Measurements from ENCODE around the gene DAPK2.
A peak's percentile ranks its signal among the peaks of the same experiment; 100 is the strongest.
"Not testable (repeated sequence)": the region's sequence is repeated elsewhere in the genome, so short reads cannot be mapped to it uniquely, and the experiment has no call there.

Gene DAPK2

DNA sequence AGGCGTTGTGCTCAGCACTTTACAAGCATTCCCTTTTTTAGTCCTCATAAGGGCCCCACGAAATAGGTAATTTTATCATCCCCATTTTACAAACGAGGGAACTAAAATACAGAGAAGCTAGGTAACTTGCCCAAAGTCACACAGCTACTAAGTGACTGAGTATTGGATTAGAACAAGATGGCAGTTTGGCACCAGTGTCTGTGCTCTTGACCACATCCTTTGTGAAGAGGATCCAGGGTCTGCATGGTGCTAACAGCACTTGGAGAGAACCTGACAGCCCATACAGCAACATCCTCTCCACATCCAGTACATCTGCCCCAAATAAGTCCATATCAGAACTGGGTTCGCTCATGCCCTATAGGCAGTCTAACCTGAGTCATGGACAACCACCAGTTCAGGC is 21.8 kb upstream of the DAPK2 start:
- Histone ChIP-seq H3K27ac (no peak overlapping the region), H3K4me3 (no peak overlapping the region)
- DNase-seq (ENCODE audit: low spot score) = no peak
- TF ChIP-seq, protein P1, sequence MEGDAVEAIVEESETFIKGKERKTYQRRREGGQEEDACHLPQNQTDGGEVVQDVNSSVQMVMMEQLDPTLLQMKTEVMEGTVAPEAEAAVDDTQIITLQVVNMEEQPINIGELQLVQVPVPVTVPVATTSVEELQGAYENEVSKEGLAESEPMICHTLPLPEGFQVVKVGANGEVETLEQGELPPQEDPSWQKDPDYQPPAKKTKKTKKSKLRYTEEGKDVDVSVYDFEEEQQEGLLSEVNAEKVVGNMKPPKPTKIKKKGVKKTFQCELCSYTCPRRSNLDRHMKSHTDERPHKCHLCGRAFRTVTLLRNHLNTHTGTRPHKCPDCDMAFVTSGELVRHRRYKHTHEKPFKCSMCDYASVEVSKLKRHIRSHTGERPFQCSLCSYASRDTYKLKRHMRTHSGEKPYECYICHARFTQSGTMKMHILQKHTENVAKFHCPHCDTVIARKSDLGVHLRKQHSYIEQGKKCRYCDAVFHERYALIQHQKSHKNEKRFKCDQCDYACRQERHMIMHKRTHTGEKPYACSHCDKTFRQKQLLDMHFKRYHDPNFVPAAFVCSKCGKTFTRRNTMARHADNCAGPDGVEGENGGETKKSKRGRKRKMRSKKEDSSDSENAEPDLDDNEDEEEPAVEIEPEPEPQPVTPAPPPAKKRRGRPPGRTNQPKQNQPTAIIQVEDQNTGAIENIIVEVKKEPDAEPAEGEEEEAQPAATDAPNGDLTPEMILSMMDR (IDR thresholded peaks at IDR 0.05) = no peak

DNA sequence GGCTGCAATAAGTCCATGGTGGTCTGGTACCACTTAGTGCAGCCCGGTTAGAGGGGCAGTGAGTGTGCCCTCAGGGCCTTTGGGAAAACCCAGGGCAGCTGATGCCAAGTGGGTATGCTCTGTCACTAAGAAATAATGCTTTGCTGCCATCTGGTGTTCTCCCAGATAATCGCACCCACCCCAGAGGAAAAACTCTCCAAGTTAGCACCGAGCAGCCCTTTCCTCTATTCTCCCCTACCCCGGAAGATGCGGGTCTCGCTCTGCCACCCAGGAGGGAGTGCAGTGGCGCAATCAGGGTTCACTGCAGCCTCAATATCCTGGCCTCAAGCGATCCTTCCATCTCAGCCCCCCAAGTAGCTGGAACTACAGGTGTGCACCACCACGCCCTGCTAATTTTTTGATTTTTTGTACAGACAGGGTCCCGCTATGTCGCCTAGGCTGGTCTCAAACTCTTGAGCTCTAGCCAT is 21.3 kb upstream of the DAPK2 start:
- Histone ChIP-seq H3K4me3 (no peak overlapping the region), H3K27ac (no peak overlapping the region)
- no peak for DNase-seq (ENCODE audit: low spot score)
- TF ChIP-seq, protein P1 (IDR thresholded peaks at IDR 0.05) = peak; percentile 92

DNA sequence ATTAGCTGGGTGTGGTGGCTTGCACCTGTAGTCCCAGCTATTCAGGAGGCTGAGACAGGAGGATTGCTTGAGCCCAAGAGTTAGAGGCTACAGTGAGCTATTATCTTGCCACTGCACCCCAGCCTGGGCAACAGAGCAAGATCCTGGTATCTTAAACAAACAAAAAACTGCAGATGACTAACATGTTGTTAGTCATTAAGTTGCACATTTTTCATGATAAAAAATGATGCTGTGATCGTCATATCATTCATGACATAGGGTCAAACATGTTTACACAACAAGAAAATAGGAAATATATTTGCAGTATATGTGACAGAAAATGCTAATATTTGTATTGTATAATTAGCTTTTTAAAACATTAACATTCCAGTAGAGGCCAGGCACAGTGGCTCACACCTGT is 20.2 kb upstream of the DAPK2 start:
- Histone ChIP-seq H3K4me3 (no peak overlapping the region), H3K27ac (no peak overlapping the region)
- DNase-seq (ENCODE audit: low spot score) = no peak
- TF ChIP-seq, protein P1 (IDR thresholded peaks at IDR 0.05) = no peak

DNA sequence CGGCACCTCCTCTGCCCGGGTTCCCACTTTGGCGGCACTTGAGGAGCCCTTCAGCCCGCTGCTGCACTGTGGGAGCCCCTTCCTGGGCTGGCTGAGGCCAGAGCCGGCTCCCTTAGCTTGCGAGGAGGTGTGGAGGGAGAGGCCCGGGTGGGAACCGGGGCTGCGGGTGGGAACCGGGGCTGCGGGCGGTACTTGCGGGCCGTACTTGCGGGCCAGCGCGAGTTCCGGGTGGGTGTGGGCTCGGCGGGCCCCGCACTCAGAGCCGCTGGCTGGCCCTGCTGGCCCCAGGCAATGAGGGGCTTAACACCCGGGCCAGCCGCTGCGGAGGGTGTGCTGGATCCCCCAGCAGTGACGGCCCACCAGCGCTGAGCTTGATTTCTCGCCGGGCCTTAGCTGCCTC is 14.4 kb upstream of the DAPK2 start:
- Histone ChIP-seq H3K27ac (no peak overlapping the region), H3K4me3 (no peak overlapping the region)
- TF ChIP-seq, protein P1 (IDR thresholded peaks at IDR 0.05) = no peak
- no peak for DNase-seq (ENCODE audit: low spot score)

DNA sequence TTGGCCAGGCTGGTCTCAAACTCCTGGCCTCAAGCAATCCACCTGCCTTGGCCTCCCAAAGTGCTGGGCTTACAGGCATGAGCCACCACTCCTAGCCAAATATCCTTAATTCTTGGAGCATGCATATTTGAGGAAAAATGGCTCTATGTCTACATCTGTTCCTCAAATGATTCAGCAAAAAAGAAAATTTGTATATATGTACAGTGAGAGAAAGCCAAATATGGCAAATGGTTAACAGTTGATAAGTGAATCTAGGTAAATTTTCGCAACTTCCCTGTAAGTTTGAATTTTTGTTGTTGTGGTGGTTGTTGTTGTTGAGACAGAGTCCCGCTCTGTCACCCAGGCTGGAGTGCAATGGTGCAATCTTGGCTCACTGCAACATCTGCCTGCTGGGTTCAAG is 12.8 kb upstream of the DAPK2 start:
- H3K4me3 ChIP-seq; H3K27ac ChIP-seq; DNase-seq (ENCODE audit: low spot score): not testable (repeated sequence)

DNA sequence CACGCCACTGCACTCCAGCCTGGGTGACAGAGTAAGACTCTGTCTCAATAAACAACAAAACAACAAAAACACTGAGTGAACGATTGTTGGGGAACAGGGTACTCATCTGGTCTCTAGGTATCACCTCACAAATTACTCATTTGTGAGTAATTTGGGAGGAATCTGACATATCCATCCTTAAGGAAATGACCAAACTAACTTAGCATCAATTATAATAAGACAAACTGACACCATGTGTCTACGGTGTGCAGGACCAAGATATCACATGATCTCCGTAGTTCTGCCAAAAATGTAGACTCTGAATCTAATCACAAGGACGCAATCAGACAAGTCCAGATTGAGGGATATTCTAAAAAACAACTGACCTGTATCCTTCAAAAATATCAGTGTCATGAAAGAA is 12.0 kb upstream of the DAPK2 start:
- TF ChIP-seq, protein P1 (IDR thresholded peaks at IDR 0.05) = no peak
- no peak for DNase-seq (ENCODE audit: low spot score)
- H3K4me3 ChIP-seq = no peak overlapping the region
- H3K27ac ChIP-seq = no peak overlapping the region

DNA sequence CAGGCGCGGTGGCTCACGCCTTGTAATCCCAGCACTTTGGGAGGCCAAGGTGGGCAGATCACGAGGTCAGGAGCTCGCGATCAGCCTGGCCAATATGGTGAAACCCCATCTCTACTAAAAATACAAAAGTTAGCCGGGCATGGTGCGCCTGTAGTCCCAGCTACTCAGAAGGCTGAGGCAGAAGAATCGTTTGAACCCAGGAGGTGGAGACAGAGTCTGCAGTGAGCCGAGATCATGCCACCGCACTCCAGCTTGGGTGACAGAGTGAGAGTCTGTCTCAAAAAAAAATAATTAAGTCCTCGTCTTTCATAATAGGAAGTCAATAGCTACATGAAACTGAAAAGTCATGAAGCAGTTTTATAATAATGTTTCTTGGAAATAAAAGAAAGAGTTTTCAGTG is 7.4 kb upstream of the DAPK2 start:
- H3K4me3 ChIP-seq; H3K27ac ChIP-seq; DNase-seq (ENCODE audit: low spot score): not testable (repeated sequence)

DNA sequence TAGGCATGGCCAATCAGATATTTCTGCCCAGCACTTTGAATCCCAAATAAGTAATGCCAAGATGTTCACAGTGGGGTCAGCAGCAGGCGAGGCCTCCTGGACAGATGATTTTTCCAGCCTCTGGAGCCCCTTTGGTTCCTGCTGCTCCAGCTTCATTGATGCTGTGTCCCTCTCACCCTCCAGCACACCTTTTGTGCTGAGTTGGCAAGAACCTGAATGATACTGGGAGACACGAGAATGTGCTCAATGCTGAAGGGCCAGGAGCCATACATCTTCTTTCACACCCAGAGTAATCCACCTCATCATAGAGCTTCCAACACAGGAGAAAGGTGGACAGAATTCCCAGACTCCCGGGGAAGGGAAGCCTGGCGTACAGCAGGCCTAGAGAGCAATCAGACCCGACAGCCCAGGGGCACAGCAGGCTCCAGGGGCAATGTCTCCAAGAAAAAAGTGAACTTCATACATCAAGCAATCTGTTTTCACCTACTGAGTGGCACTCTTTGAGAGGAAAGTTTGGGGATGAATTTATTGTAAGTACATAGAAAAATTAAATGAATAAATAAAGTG is 6.7 kb upstream of the DAPK2 start:
- H3K4me3 ChIP-seq = no peak overlapping the region
- TF ChIP-seq, protein P1 (IDR thresholded peaks at IDR 0.05) = no peak
- peak; percentile 56 for DNase-seq (ENCODE audit: low spot score)
- H3K27ac ChIP-seq = no peak overlapping the region

Data from coronary artery (tissue), 2 donors.